Tibial nerve (tissue), 4 donors: ENCODE data around the gene HLCS. TPM values are rescaled to one million over a fixed set of nuclear protein-coding genes. Genes with fewer than 3 reads are reported as not detected.

Experiments
- DNase-seq, 2 donors: peaks; one replicate each; pipeline ENCODE4 v3.0.0-alpha.2; 2019; ENCODE audit warnings: low spot score in 2 of 2
- H3K27ac ChIP-seq, 4 donors: fragments of 200-600 bp; sonication (generic) in 3 of 4; one replicate each; pipeline ENCODE4 v1.5.1; 2017 to 2019; ENCODE audit warnings: mild to moderate bottlenecking in 1 of 4
- H3K27me3 ChIP-seq, 2 donors: fragments of 200-600 bp; sonication (generic) in 1 of 2; one replicate each; pipeline versions ENCODE4 v1.5.1 to v1.6.0; 2017 to 2019
- H3K36me3 ChIP-seq, 3 donors: fragments of 200-600 bp; sonication (generic); one replicate each; pipeline ENCODE4 v1.5.1; 2018 to 2019
- H3K4me1 ChIP-seq, 4 donors: fragments of 200-600 bp; sonication (generic) in 3 of 4; one replicate each; pipeline ENCODE4 v1.5.1; 2017 to 2019
- H3K4me3 ChIP-seq, 4 donors: fragments of 200-600 bp; sonication (generic) in 3 of 4; one replicate each; pipeline ENCODE4 v1.5.1; 2017 to 2019; ENCODE audit warnings: mild to moderate bottlenecking in 1 of 4, moderate library complexity in 1 of 4
- H3K9me3 ChIP-seq, 4 donors: fragments of 200-600 bp; sonication (generic) in 3 of 4; one replicate each; pipeline ENCODE4 v1.5.1; 2017 to 2019
- CTCF ChIP-seq, 5 experiments: fragments of 200-600 bp in 3 of 5; fragments of 450-650 bp in 2 of 5; sonication (generic) in 3 of 5; IDR thresholded peaks; one replicate each; pipeline ENCODE4 v1.5.1; 2016 to 2019; ENCODE audit warnings: antibody characterized with exemption in 5 of 5, mild to moderate bottlenecking in 3 of 5, moderate library complexity in 2 of 5
- EP300 ChIP-seq, 2 donors: sonication (generic); formaldehyde crosslinking; IDR thresholded peaks; one replicate each; pipeline ENCODE4 v1.6.1; 2017; ENCODE audit warnings: antibody characterized with exemption in 2 of 2, mild to moderate bottlenecking in 1 of 2
- POLR2A ChIP-seq, 2 donors: fragments of 450-650 bp; IDR thresholded peaks; one replicate each; pipeline ENCODE4 v1.6.1; 2017; ENCODE audit warnings: antibody characterized with exemption in 2 of 2, mild to moderate bottlenecking in 2 of 2, moderate library complexity in 2 of 2
- WGBS, 2 donors: methylation state at CpG; one replicate each; pipeline ENCODE4 v1.1.5; 2018; 5-methylcytosine and 5-hydroxymethylcytosine counted together
- total RNA-seq, 4 donors: library from RNA; depleted of rRNA; stranded (reverse); fragments of >200 nt; gene quantifications; one replicate each; pipeline ENCODE4 v1.1.0, GENCODE V29; 2016

Gene HLCS
- total RNA-seq, 4 donors from 2014 or later, result 14.4 to 19.0 (median 17.4) TPM

DNA sequence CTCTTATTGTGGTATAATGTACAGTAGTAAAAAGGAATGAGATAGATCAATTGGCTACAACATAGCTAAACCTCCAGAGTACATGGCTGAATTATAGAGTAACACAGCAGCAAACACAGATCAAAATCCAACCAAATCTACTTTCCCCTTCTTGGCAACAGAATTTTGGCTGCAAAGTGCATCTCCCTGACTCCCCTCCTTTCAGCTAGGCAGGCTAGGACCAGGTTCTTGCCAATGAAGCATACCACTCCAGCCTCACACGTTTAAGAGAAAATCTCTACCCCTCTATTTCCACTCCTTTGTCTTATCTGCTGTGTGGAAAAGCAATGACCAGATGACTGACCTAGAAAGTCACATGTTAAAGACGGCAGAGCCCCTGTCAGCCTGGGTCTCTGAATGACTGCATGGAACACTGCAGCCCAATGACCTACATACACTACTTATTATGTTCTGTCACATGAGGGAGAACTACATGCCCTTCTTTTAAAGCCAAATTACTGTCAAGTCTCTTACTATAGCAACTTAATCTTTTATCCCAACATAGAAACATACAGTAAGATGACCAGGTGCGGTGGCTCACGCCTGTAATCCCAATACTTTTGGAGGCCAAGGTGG, 99.1 kb downstream of the HLCS start:
- WGBS, 2 donors, result 70 to 78% methylated on average over 4 of the region's 4 CpGs
- H3K9me3 ChIP-seq, result no peaks in the 10 kb centered on the region
- no peaks in the 10 kb centered on the region for H3K27me3 ChIP-seq
- H3K27ac ChIP-seq, result no peak overlapping the region
- H3K4me1 ChIP-seq, result no peaks in the 10 kb centered on the region
- no peak for DNase-seq
- H3K36me3 ChIP-seq, result peaks cover 0 to 4% (median 0%) of the 10 kb centered on the region in 3 donors
- H3K4me3 ChIP-seq, result no peak overlapping the region
- no peak for TF ChIP-seq POLR2A (IDR thresholded peaks at IDR 0.05)
- no peak for TF ChIP-seq CTCF (IDR thresholded peaks at IDR 0.05)
- TF ChIP-seq EP300 (IDR thresholded peaks at IDR 0.05), result no peak

DNA sequence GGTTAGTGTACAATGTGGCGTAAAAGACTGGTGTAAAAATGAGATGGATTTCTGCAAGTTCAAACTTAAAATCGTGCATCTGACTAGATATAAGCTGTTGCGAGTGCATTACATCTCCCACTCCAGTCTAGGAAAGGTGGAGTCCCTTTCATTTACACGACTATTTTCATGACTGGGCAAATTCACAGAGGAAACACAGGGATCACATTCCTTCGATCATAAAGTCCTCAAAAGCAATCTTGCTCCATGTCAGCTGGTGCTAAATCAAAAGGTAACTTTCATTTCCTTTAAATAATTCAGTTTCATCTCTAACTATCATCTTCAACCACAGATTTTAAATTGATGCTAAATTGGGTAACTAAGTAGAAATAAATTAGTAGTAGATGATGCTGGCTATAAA, 100.0 kb downstream of the HLCS start:
- H3K4me3 ChIP-seq, result no peak overlapping the region
- peaks cover 0 to 4% (median 0%) of the 10 kb centered on the region in 3 donors for H3K36me3 ChIP-seq
- 78 to 84% methylated on average over 5 of the region's 5 CpGs for WGBS, 2 donors
- TF ChIP-seq EP300 (IDR thresholded peaks at IDR 0.05) (no peak), POLR2A (IDR thresholded peaks at IDR 0.05) (no peak), CTCF (IDR thresholded peaks at IDR 0.05) (no peak)
- no peaks in the 10 kb centered on the region for H3K9me3 ChIP-seq
- DNase-seq, result no peak
- no peak overlapping the region for H3K27ac ChIP-seq
- H3K4me1 ChIP-seq, result no peaks in the 10 kb centered on the region
- no peaks in the 10 kb centered on the region for H3K27me3 ChIP-seq

DNA sequence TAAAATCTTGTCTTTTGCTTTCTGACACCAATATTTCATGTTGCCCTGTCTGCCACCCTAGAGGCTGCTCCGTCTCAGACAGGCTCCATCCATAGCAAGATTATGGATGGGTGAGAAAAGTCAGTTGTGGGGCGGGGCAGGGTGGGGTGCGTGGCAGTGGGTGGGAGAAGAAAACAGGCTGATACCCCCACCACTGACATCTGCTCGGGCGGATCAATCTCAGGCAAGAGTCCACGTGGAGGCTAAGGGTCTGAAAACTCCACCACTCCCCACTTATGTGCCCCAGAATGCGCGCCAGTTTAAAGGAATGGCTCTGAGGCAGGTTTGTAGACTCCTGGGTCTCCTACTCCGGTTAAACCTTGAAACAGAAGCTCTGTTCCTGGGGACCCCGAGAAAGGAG, 101.5 kb downstream of the HLCS start:
- TF ChIP-seq EP300 (IDR thresholded peaks at IDR 0.05), result no peak
- TF ChIP-seq POLR2A (IDR thresholded peaks at IDR 0.05), result no peak
- TF ChIP-seq CTCF (IDR thresholded peaks at IDR 0.05), result no peak
- no peak for DNase-seq
- Histone ChIP-seq H3K9me3 (no peaks in the 10 kb centered on the region), H3K4me3 (no peak overlapping the region), H3K4me1 (no peaks in the 10 kb centered on the region), H3K27me3 (no peaks in the 10 kb centered on the region), H3K36me3 (peaks cover 0 to 4% (median 0%) of the 10 kb centered on the region in 3 donors), H3K27ac (no peak overlapping the region)
- WGBS, 2 donors, result 76 to 84% methylated on average over 10 of the region's 10 CpGs

DNA sequence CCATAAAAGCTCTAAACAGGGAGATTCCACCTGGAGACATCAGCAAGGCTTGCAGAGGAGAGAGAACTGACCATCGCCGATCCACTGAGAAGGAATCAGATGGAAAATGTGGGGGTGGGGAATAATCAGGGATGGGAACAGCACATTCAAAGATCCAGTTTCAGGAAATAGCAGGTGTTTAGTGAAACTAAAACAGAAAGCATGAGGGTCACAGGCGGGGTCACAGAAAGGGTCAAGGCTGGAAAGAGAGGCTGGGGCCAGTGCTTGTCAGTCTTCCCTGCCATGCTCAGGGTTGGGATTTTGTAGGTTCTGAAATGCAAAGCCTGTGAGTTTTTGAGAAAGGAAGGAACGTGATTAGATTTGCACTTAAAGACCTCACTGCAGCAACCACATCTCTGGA, 103.2 kb downstream of the HLCS start:
- Histone ChIP-seq H3K27me3 (no peaks in the 10 kb centered on the region), H3K4me1 (no peaks in the 10 kb centered on the region), H3K4me3 (no peak overlapping the region), H3K9me3 (no peaks in the 10 kb centered on the region), H3K27ac (no peak overlapping the region), H3K36me3 (no peaks in the 10 kb centered on the region)
- WGBS, 2 donors, result 89 to 91% methylated on average over 4 of the region's 4 CpGs
- DNase-seq, result no peak
- TF ChIP-seq CTCF (IDR thresholded peaks at IDR 0.05), result no peak
- no peak for TF ChIP-seq EP300 (IDR thresholded peaks at IDR 0.05)
- TF ChIP-seq POLR2A (IDR thresholded peaks at IDR 0.05), result no peak

GRCh38 chr21:36861595-36862323, 104.7 kb downstream of the HLCS start:
- no peaks in the 10 kb centered on the region for H3K9me3 ChIP-seq
- no peaks in the 10 kb centered on the region for H3K27me3 ChIP-seq
- no peak overlapping the region for H3K4me3 ChIP-seq
- H3K4me1 ChIP-seq, result no peaks in the 10 kb centered on the region
- no peaks in the 10 kb centered on the region for H3K36me3 ChIP-seq
- DNase-seq, result no peak
- 81 to 91% methylated on average over 4 of the region's 4 CpGs for WGBS, 2 donors
- TF ChIP-seq EP300 (IDR thresholded peaks at IDR 0.05) (no peak), CTCF (IDR thresholded peaks at IDR 0.05) (no peak), POLR2A (IDR thresholded peaks at IDR 0.05) (no peak)
- H3K27ac ChIP-seq, result no peak overlapping the region
